GM18498 (cell line): Measurements from ENCODE around the gene PRND.
A peak's percentile ranks its signal among the peaks of the same experiment; 100 is the strongest.
"Not testable (repeated sequence)": the region's sequence is repeated elsewhere in the genome, so short reads cannot be mapped to it uniquely, and the experiment has no call there.

Experiments used
- ATAC-seq: cut with Tn5 transposase; IDR thresholded peaks from one replicate; pipeline ENCODE4 v1.9.1; 2021; ENCODE audit warnings: mild to moderate bottlenecking, moderate library complexity; ENCODE audit not compliant: unreplicated experiment

Gene PRND

DNA sequence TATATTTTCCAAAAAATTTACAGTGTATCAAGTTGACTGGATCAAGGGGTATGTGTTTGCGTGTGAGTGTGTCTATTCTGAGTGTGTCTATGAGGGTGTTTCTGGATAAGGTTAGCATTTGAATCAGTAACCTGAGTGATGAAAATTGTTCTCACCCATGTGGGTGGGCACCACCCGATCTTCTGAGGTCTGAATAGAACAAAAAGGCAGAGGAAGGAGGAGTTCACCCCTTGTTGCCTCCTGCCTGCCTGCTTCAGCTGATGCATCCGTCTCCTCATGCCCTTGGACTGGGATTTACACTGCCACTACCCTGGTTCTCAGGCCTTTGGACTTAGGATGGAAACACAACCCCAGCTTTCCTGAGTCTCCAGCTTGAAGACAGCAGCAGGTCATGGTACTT, 13.7 kb upstream of the PRND start:
- ATAC-seq: no peak

DNA sequence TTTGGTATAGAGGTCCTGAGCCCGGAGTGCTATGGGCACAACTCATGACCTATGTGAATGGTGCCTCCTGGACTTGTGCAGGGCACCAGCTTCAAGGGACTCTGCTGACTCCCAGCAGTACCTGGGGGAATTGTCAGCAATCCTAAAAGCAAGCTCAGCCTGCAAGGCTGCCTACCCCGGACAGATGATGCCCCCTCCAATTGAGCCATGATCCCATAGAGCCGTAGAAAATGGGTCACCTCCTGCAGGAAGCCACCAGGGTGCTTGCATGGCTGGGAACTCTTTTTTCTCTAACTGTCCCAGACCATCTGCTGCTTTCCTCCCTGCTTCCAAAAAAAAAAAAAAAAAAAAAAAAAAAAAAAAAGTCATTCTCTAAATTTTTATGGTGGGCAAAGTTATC, 12.9 kb upstream of the PRND start:
- ATAC-seq: no peak

DNA sequence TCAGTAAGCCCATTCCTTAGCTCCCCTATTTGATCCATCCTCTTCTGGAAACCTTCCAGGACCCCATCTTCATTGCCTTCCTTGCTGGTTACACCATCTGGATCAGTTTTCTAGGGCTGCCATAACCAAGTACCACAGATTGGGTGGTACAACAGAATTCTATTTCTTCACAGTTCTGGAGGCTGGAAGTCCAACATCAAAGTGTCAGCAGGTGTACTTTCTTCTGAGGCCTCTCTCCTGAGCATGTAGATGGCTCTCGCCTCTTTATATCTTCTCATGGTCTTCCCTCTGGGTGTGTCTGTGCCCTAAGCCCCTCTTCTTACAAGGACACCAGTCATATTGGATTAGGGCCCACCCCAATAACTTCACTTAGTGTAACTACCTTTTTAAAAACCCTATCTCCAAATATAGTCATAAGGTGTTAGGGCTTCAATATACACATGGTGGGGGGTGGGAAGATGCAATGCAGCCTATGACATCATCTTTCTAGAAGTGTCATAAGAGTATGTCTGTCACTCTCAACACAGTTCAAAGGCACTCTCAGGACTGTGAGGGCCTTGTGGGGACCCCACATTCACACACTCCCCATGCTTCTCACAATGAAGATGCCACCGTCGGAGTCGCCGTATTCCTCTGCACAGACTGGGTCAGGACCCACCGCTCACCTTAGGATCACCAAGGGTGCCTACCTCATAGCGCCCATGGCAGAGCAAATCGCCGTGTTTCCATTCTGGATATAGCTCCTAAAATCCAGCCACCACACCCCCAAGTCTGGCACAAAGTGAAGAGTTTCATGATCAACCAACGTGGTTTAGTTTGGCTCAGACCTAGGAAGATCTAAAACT, 12.2 kb upstream of the PRND start:
- ATAC-seq: no peak

DNA sequence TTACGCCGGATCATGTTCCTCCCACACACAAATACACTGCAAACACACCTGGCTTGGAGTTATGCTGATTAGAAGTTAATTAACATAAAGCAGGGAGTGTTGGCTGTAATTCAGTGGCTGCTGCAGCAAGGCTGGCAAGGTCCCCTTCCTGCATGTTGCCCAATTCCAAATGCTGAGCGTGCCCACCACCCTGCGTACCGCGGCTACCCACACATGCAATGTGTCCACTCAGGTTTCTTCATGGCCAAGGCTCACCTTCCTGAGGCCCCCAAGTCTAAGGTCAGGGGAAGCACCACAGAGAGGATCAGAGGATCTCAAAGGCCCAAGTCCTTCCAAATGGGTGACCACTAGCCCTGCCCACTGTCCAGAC, 11.6 kb upstream of the PRND start:
- ATAC-seq: no peak

DNA sequence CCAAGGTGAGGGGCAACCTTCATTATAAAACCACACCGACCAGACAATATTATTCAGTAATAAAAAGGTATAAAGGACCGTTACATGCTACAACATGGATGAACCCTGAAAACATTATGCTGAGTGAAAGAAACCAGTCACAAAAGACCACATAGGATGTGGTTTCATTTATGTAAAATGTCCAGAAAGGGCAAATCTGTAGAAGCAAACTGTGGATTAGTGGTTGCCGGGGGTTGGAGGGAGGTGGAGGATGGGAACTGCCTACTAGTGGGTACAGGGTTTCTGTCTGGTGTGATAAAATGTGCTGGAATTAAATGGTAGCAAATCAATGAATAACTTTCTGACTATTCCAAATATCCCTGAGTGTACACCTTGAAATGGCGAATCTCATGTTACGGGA, 10.2 kb upstream of the PRND start:
- no peak for ATAC-seq

DNA sequence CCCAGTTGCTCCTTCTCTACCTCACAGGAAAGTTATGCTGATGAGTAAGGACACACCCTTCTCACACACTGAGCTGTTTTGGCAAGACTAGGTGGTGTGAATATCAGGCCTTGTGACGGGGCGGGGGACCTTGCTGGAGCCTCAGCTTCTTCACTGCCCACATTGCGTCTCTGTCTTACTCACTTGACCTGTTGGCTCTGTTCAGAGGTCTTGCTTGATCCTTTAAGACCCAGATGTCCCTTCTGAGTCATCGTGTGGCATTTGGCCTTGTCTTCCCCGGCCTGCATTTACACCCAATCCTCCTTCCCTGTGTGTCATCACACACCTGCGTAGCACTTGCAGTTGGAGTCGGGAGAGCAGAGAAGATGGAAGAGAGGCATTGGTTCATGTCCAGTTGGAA, 8.3 kb upstream of the PRND start:
- no peak for ATAC-seq

DNA sequence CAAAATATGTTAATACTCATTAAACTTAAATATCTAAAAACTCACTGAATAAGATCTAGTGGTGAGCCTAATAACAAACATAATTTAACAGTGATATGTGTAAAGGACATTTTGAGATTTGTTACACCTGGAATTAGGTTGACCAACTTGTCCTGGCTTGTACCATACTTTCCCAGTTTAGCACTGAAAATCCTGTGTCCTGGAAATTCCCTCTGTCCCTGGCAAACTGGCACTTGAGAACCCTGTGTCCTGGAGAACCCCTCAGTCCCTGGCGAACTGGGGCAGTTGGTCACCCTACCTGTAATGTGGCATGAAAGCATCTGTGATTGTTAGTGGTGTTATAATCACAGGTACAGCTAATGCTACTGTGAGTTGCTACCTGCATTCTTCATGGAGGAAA, 6.9 kb upstream of the PRND start:
- no peak for ATAC-seq

DNA sequence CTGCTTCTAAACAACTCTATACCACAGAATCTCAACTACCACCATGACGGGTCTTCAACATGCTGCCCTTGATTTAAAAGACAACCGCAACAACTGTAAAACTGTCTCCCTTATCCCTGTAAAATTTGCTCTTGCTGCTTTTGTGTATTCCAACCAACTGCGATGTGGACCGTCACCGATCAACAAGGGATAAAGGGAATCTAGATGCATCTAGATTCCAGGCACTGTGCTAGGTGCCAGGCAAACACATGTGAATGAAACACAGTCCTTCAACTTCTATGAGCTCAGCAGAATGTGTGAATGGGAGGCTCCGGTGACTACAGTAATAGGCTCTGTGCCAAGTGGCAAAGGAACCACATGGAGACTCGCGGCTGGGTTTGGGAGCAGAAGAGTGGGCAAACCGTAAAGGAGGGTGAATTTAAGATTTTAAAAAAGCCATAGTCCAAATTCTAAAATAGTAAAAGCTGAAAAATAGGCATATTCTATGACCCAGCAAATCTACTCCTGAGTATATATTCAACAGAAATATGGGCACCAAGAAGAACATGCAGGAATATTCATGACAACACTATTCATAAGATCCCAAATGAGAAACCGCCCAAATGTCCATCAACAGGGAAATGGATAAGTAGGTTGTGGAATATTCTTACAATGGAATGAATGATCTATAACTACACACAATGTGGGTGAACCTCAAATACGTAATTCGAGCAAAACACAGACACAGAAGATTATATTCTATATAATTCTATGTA, 3.7 kb upstream of the PRND start:
- ATAC-seq: no peak

DNA sequence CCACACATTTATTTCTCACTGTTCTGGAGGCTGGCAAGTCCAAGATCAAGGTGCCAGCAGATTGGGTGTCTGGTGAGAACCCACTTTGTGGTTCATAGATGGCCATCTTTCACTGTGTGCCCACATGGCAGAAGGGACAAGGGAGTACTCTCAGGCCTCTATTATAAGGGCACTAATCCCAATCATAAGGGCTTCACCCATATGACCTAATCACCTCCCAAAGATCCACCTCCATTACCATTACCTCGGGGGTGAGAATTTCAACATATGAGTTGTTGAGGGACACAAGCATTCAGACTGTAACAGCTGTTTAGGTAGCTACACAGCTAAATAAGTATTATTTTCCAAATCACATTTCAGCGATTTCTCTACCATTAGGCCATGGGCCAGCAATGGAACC, 2.5 kb upstream of the PRND start:
- no peak for ATAC-seq

DNA sequence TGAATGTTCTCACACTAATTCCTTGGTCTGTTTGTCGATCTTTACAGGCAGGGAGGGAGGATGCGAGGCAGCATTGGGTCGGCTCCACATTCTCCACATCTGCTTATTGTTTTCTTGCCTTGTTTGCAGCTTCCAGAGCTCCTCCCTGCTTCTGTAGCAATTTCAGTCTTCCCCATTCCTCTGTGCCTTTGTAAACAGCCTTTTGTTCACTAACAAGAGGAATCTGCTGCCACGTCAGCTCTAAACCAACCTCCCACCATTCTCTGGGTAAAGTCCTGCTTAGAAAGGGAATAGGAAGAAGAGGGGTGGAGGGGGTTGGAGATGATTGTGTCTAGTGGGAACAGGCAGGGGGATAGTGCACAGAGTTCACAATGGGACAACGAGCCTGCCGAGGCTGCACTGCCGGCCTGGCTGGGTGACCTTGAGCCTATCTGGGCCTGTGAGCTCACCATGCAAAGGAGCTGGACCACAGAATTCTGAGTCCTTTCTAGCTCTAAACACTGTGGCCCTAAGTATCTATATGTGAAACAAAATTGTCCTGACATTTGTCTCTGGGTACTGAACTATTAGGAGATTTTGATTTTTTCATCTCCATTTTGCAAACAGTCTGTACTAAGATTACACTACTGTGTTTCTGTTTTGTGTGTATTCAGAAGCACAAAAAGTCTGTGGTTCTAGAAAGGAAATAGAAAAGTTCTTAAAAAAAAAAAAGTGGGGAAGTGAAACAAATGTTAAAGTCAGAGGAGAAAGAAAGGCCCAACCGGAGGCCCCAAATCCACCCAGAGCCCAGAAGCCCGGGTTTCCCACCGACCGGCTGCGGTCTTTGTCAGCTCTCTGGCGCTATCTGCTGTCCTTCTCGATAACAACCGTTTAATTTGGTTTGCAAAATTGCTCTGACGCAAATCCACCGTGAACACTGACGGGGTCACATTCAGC, 1.4 kb upstream of the PRND start:
- peak; percentile 96 for ATAC-seq

DNA sequence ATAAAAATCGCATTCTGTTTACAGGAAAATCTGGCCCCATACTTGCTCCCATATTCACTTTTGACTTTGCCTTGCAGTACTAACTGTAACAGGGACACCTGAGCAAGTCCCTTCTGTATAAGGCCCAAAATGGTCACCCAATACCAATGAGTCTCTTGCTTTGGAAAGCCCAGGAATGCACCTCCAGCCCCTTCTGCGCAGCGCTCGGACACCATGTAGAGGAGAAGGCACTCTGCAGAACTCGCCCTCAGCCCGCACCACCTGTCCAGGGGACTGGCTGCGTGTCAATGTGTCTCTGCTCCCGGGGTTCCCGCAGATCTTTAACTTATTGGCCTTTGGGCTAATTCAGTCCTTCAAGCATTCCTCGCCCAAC, 746 bp upstream of the PRND start:
- ATAC-seq: no peak

DNA sequence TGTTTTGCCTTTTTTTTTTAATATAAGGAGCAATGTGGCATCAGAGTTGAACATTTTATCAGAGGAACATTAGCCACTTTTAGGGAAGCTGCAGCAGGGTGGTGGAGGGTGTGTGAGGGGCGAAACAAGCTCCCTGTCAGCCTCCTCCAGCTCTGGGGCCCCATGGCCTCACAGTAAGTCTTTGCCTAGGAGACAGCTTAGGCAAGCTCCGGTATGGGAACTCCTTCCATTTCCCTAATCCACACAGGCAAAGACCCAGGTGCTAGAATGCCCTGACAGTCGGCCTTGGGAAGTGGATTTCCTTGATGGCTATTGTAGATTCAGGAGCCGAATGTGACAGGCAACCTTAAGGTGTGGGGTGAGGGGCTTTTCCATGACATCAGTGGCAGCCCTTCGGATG, 862 bp downstream of the PRND start:
- no peak for ATAC-seq

DNA sequence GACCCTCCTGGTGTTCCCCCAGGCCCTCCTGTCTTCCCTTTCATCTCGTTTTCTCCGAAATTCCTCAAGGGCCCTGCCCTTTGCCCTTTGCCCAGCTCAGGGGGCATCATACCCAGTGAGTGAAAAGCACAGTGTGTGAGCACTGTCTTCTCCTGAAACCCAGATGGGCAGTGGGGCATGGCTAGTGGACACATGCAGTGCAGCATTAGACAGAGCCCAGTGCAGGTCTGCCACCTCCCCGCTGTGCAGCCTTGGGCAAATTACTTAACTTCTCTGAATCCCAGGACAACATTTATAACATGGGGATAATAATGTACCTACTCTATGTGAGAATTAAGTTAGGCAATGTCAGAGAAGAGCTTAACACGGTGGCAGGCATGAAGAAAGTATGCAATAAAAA, 1.3 kb downstream of the PRND start:
- no peak for ATAC-seq

DNA sequence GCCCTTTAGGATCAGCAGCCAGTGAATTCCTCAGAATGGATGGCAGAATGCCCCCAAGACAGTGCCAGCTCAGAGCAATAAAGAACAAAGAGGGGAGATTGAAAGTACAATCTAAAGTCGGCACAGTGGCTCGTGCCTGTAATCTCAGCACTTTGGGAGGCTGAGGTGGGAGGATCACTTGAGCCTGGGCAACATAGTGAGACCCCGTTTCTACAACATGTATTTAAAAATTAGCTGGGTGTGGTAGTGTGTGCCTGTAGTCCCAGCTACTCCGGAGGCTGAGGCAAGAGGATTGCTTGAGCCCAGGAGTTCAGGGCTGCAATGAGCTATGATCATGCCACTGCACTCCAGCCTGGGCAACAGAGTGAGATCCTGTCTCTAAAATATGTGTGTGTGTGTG, 1.8 kb downstream of the PRND start:
- not testable (repeated sequence) for ATAC-seq

DNA sequence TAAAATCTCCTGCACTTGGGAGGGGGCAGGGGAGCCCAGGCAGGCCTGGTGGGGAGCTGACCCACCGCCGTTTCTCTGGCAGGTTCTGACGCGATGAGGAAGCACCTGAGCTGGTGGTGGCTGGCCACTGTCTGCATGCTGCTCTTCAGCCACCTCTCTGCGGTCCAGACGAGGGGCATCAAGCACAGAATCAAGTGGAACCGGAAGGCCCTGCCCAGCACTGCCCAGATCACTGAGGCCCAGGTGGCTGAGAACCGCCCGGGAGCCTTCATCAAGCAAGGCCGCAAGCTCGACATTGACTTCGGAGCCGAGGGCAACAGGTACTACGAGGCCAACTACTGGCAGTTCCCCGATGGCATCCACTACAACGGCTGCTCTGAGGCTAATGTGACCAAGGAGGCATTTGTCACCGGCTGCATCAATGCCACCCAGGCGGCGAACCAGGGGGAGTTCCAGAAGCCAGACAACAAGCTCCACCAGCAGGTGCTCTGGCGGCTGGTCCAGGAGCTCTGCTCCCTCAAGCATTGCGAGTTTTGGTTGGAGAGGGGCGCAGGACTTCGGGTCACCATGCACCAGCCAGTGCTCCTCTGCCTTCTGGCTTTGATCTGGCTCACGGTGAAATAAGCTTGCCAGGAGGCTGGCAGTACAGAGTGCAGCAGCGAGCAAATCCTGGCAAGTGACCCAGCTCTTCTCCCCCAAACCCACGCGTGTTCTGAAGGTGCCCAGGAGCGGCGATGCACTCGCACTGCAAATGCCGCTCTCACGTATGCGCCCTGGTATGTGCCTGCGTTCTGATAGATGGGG, 3.0 kb downstream of the PRND start:
- no peak for ATAC-seq

DNA sequence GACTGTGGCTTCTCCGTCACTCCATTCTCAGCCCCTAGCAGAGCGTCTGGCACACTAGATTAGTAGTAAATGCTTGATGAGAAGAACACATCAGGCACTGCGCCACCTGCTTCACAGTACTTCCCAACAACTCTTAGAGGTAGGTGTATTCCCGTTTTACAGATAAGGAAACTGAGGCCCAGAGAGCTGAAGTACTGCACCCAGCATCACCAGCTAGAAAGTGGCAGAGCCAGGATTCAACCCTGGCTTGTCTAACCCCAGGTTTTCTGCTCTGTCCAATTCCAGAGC, 3.5 kb downstream of the PRND start:
- no peak for ATAC-seq

DNA sequence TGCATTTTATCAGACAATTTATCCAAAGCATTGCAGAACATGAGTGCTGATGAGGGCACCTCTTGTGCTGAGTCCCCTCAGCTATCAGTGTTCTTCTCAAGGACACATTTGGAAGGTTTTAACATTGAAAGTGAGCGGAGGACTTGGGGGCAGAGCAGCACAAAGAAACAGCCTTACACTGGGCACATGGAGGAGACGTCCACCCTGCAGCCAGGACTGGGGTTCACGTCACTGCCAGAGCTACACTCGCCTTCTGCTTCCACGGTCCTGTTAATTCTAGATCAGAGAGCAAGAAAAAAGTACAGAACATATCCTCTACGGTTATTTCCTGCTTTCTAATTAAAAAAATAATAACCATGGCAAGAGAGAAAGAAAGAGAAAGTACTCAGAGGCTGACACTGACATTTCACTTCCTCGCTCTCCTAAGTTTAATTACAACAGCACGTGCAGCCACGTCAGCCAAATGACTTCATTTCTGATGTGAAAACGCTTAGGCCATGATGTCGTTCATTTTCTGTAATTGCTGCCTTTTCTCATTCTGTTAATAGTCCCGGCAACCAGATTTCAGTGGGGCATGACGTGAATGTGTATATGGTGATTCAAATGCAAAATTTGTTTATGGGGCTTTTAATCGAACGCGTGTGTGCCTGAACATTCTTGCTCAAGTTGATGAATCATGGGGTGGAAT, 5.1 kb downstream of the PRND start:
- peak; percentile 68 for ATAC-seq

DNA sequence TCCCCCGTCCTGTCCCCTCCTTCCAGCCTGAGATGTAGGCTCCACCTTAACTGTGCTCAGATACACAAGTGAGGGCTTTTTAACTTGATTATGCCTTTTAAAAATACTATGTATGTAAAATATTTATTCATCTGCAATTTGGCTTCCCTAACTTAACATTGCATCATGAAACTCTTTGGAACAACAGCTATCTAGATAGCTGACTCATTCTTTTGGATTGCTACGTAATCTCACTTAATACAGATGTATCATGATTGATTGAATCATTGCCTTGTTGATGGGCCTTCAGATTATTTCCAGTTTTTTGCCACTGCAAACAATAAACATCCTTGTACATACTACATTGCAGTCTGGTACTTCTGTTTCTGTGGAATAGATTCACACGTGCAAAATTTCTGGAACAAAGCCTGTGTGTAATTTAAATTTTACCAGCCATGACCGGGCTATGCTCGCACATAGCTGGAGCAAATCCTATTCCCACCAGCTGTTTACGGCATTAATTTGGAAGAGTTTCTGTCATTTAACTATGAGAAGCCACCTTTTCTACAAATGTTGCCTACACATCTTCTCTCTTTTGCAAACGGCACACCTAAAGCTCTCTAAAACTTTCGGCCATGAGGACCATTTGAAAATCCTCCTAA, 6.5 kb downstream of the PRND start:
- ATAC-seq: no peak

DNA sequence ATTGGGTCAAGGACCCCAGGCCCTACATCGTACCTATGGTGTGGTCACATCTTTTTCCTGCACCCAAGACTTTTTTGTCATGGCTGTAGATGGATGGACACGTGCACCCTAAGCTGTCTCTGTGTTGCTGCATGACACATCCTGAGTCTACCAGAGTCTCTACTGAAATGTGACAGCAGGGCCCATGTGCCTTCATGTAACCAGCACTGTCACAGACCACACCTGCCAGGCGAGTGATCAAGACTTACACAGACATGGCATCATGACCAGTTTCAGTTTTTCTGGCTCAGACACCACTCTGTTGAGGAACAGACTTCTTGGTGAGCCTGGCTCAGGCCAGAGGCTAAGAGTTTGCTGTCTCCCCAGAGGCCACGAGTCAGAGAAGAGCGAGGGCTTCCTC, 7.6 kb downstream of the PRND start:
- ATAC-seq: no peak

DNA sequence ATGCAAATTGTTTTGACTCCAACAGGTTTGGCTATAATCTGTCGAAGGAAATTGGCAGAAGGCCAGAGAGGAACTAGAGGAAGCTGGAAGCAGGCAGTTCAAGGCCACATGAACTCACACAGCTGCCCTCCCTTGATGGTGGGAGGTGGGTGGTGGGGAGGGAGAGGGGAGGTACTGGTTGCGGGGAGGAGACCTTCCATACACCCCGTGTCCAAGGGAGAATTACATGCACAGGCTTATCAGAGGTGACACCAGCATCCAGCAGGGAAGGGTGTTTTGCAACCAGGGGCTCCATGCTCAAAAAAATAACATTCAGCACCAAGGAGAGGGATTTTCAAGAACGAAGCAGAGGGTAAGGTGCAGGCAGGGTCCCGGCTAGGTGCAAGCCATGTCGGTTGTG, 9.1 kb downstream of the PRND start:
- ATAC-seq: no peak
